MCF 10A (cell line): ENCODE data around the gene IL20RA. TPM values are rescaled to one million over a fixed set of nuclear protein-coding genes. Genes with fewer than 3 reads are reported as not detected.
A peak's percentile ranks its signal among the peaks of the same experiment; 100 is the strongest.

Experiments used
- BruUV-seq: library from RNA; stranded (reverse); fragments of 400-500 nt; replicated peaks from 2 replicates; lab custom pipeline; 2021; lab: Mats Ljungman, UMichigan
- CTCF ChIA-PET: fragments of 300-600 bp; sonication (Branson Sonifier 250); formaldehyde crosslinking; extraction: SDS; loops from one replicate; lab custom pipeline; 2021; ENCODE audit warnings: antibody characterized with exemption, inconsistent platforms; lab: Yijun Ruan, JAX
- POLR2A ChIA-PET: fragments of 300-600, 350-650 bp; sonication (Branson Sonifier 250); formaldehyde crosslinking; extraction: SDS; loops from one replicate; lab custom pipeline; 2020; ENCODE audit warnings: antibody characterized with exemption, inconsistent platforms; lab: Yijun Ruan, JAX
- DNase-seq: peaks from one replicate; pipeline ENCODE4 v3.0.0-alpha.2; 2018; ENCODE audit not compliant: unreplicated experiment
- H3K27ac Mint-ChIP-seq: one replicate; pipeline ENCODE4 v1.8.0; 2022; ENCODE audit warnings: mild to moderate bottlenecking, low read depth, mixed read lengths; ENCODE audit not compliant: unreplicated experiment
- H3K27me3 Mint-ChIP-seq: one replicate; pipeline ENCODE4 v1.8.0; 2022; ENCODE audit warnings: mixed read lengths; ENCODE audit not compliant: insufficient read depth, unreplicated experiment
- H3K36me3 Mint-ChIP-seq: one replicate; pipeline ENCODE4 v1.8.0; 2022; ENCODE audit warnings: mild to moderate bottlenecking, moderate library complexity, mixed read lengths; ENCODE audit not compliant: insufficient read depth, unreplicated experiment
- H3K4me1 Mint-ChIP-seq: one replicate; pipeline ENCODE4 v1.8.0; 2022; ENCODE audit warnings: mixed read lengths; ENCODE audit not compliant: insufficient read depth, unreplicated experiment
- H3K4me3 Mint-ChIP-seq: one replicate; pipeline ENCODE4 v1.8.0; 2022; ENCODE audit warnings: mild to moderate bottlenecking, moderate library complexity, mixed read lengths; ENCODE audit not compliant: unreplicated experiment
- H3K9me3 Mint-ChIP-seq: one replicate; pipeline ENCODE4 v1.8.0; 2022; ENCODE audit warnings: mixed read lengths; ENCODE audit not compliant: unreplicated experiment
- intact Hi-C: fragments of 100-400 bp; cut with micrococcal nuclease; formaldehyde crosslinking; loops from 2 replicates; pipeline ENCODE4 v1.14.1; 2022
- total RNA-seq: library from RNA; stranded (reverse); gene quantifications from 2 replicates; pipeline ENCODE4 v1.2.3, GENCODE V29; 2022
- TF ChIP-seq, protein P1 (sequence below): fragments of 200-600 bp; IDR thresholded peaks from one replicate; pipeline ENCODE4 v1.8.0; 2022; ENCODE audit warnings: antibody characterized with exemption, mild to moderate bottlenecking; ENCODE audit not compliant: unreplicated experiment

Gene IL20RA
- total RNA-seq, 1 experiment from 2014 or later, result 0.23 TPM

DNA sequence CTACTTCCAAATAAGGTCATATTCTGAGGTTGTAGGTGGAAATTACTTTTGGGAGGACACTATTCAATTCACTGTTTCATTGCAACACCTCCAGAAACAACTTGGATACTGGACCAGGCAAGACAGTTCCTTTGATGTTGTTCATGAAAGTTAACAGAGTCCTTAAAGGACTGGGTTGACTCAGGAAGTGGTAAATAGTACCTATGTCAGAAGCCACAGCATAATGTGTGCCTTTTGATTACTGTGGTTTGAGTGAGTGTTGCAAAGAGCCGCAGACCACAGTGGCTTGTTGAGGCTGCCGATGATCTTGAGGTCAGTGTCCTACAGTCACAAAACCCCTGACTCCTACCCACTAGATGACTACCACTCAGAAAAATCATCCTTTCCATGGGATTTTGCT, 10.9 kb downstream of the IL20RA start:
- POLR2A ChIA-PET, result interaction anchor here (1.3 kb wide), 1 partner anchor 10 kb away, joined by 3 read pairs; no protein-coding TSS in a partner anchor
- intact Hi-C loops, result no loop called here
- Mint-ChIP-seq H3K4me3 (no peak overlapping the region), H3K9me3 (no peaks in the 10 kb centered on the region), H3K4me1 (peaks cover 16% of the 10 kb centered on the region), H3K36me3 (peaks cover 5% of the 10 kb centered on the region), H3K27me3 (no peaks in the 10 kb centered on the region), H3K27ac (no peak overlapping the region)
- DNase-seq, result no peak
- CTCF ChIA-PET, result interaction anchor here (0.6 kb wide), 1 partner anchor 1033 kb away, joined by 4 read pairs; no protein-coding TSS in a partner anchor
- no TSS peak for BruUV-seq
- TF ChIP-seq, protein P1, sequence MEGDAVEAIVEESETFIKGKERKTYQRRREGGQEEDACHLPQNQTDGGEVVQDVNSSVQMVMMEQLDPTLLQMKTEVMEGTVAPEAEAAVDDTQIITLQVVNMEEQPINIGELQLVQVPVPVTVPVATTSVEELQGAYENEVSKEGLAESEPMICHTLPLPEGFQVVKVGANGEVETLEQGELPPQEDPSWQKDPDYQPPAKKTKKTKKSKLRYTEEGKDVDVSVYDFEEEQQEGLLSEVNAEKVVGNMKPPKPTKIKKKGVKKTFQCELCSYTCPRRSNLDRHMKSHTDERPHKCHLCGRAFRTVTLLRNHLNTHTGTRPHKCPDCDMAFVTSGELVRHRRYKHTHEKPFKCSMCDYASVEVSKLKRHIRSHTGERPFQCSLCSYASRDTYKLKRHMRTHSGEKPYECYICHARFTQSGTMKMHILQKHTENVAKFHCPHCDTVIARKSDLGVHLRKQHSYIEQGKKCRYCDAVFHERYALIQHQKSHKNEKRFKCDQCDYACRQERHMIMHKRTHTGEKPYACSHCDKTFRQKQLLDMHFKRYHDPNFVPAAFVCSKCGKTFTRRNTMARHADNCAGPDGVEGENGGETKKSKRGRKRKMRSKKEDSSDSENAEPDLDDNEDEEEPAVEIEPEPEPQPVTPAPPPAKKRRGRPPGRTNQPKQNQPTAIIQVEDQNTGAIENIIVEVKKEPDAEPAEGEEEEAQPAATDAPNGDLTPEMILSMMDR, result no peak

DNA sequence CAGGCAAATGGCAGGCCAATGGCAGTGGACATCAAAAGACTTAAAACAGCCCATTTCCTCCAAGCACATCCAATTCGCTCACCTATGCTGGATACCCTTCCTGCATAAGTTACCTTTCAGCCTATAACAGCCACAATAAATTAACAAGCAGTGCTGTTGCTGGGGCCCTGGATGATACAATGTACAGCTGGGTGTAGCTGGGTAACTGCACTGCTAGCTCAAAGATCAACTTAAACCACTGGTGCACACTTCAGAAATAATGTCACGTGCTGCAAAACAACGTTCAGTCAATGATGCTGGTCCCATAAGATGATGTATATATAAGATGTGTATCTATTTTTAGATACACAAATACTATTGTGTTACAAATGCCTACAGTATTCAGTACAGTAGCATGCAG, 13.6 kb downstream of the IL20RA start:
- no peaks in the 10 kb centered on the region for H3K27me3 Mint-ChIP-seq
- BruUV-seq, result no TSS peak
- CTCF ChIA-PET, result interaction anchor here (0.7 kb wide), 1 partner anchor 32 kb away, joined by 3 read pairs; no protein-coding TSS in a partner anchor

DNA sequence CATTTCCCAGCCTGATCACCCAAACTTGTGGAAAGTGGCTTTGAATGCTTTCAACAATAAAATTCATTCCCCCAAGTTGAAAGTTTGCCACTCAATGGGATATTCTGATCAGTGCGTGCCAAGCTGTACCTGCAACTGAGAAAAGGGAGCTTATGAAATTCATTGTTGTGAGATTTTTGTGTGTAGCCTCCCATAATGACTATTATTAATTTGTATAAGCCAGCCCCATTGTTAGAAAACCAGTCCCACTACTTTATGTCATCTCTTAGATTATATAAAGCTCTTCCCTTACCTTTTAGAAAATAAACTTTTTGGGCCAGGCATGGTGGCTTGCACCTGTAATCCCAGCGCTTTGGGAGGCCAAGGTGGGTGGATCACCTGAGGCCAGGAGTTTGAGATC, 15.9 kb downstream of the IL20RA start:
- Mint-ChIP-seq H3K4me3 (no peak overlapping the region), H3K27me3 (no peaks in the 10 kb centered on the region), H3K36me3 (peaks cover 5% of the 10 kb centered on the region), H3K27ac (no peak overlapping the region), H3K4me1 (peaks cover 19% of the 10 kb centered on the region), H3K9me3 (no peaks in the 10 kb centered on the region)
- DNase-seq, result no peak
- ChIA-PET CTCF (interaction anchor here (0.6 to 4.8 kb wide), 5 partner anchors 9 to 589 kb away, joined by 3 to 24 read pairs (median 4); no protein-coding TSS in a partner anchor), POLR2A (interaction anchor here (0.8 to 3.1 kb wide), 4 partner anchors 8 to 17 kb away, joined by 3 to 14 read pairs (median 6); no protein-coding TSS in a partner anchor)
- intact Hi-C loops, result no loop called here
- TF ChIP-seq, protein P1, result no peak
- no TSS peak for BruUV-seq

More for the DNA sequence above, 13.6 kb downstream of the IL20RA start:
- POLR2A ChIA-PET, result no interaction called here
- Mint-ChIP-seq H3K4me3 (no peak overlapping the region), H3K4me1 (peaks cover 10% of the 10 kb centered on the region), H3K9me3 (no peaks in the 10 kb centered on the region), H3K36me3 (peaks cover 5% of the 10 kb centered on the region), H3K27ac (no peak overlapping the region)
- intact Hi-C loops, result no loop called here
- TF ChIP-seq, protein P1, result no peak
- no peak for DNase-seq

DNA sequence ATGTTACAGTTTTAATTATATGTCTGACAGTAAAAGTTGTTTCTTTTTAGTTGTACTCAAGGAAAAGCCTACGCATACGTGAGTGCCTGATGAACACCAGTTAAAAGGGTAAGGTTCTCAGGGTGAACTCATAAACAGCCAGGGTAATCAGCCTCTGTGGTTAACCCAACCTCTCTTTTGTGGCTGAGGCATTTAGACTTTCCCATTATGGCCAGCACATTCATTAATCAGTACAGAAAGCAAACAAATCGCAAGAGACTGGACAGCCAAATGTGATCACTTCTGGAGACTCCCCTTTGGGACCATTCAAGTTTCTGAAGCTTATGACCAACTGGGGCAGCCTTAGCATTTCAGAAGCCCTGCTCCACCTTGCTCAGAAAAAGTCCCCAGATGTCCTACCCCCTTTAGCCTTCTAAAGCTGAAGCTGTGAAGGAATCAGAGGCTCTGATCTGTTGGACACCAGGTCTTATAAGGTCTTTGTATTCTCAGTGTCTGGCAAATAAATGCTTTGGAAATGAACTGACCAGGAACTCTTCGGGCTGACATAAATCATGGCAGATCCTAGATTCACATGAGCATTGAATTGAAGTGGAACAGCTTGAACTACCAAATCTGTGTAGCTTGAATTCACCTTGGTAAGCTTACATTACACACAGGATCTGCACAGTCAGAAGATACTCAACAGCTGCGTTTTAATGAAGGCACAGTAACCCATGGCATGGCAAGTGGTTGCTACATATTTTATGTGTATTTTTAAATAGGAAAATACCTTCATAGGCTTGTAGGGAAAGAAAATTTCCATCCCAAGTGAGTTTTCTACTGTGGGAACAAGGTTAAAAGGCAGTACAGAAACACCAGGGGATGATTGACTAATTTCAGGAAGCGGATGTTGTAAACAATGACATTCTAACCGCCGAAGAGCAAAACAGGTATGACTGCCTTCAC, 18.7 kb downstream of the IL20RA start:
- POLR2A ChIA-PET, result interaction anchor here (1.6 to 3.1 kb wide), 3 partner anchors 11 to 13 kb away, joined by 5 to 14 read pairs (median 6); no protein-coding TSS in a partner anchor
- H3K4me1 Mint-ChIP-seq, result peaks cover 25% of the 10 kb centered on the region
- DNase-seq, result peak; percentile 75
- no peaks in the 10 kb centered on the region for H3K27me3 Mint-ChIP-seq
- intact Hi-C loops, result no loop called here
- H3K4me3 Mint-ChIP-seq, result peak overlapping the region; percentile 15
- H3K36me3 Mint-ChIP-seq, result no peaks in the 10 kb centered on the region
- H3K9me3 Mint-ChIP-seq, result no peaks in the 10 kb centered on the region
- no TSS peak for BruUV-seq
- TF ChIP-seq, protein P1, result no peak
- peak overlapping the region; percentile 74 for H3K27ac Mint-ChIP-seq
- CTCF ChIA-PET, result interaction anchor here (0.6 to 4.8 kb wide), 5 partner anchors 9 to 51 kb away, joined by 3 to 24 read pairs (median 3); no protein-coding TSS in a partner anchor
